CD4-positive, CD25-positive, alpha-beta regulatory T cell (primary cell): ENCODE results near the gene SPDEF. TPM values are rescaled to one million over a fixed set of nuclear protein-coding genes. Genes with fewer than 3 reads are reported as not detected.
A peak's percentile ranks its signal among the peaks of the same experiment; 100 is the strongest.

ENCODE experiments used
- ATAC-seq, 2 donors: fragments of 150-1000 bp; cut with Tn5 transposase; one replicate each; pipeline ENCODE4 v1.10.0; 2021; ENCODE audit warnings: low read depth in 2 of 2, moderate number of reproducible peaks in 2 of 2, moderate library complexity in 1 of 2
- DNase-seq, 3 donors: peaks; one replicate each; pipeline versions ENCODE4 v3.0.0 to v3.0.0-alpha.2; 2012 to 2022; ENCODE audit warnings: mixed read lengths in 1 of 3
- H3K27ac ChIP-seq: one replicate; pipeline ENCODE4 v1.7.0; 2013; ENCODE audit warnings: mild to moderate bottlenecking, low read length; ENCODE audit not compliant: insufficient read depth, poor library complexity, severe bottlenecking
- H3K27me3 ChIP-seq: one replicate; pipeline ENCODE4 v1.7.0; 2013; ENCODE audit warnings: low read length; ENCODE audit not compliant: control insufficient read depth, insufficient read depth
- H3K36me3 ChIP-seq: one replicate; pipeline ENCODE4 v1.7.0; 2013; ENCODE audit warnings: mild to moderate bottlenecking, low read length, moderate library complexity; ENCODE audit not compliant: control insufficient read depth, insufficient read depth
- H3K4me1 ChIP-seq: 2 replicates; pipeline ENCODE4 v1.7.0; 2013; ENCODE audit warnings: mild to moderate bottlenecking, low read length; ENCODE audit not compliant: insufficient read depth, control insufficient read depth, poor library complexity, severe bottlenecking
- H3K4me3 ChIP-seq: one replicate; pipeline ENCODE4 v1.7.0; 2013; ENCODE audit warnings: low read depth, mild to moderate bottlenecking, low read length, moderate library complexity
- H3K9me3 ChIP-seq, 2 experiments: 1 replicate in 1 of 2; 2 replicates in 1 of 2; pipeline ENCODE4 v1.7.0; 2013; ENCODE audit warnings: low read length in 2 of 2, mild to moderate bottlenecking in 1 of 2, moderate library complexity in 1 of 2; ENCODE audit not compliant: control insufficient read depth in 2 of 2
- H3K27ac Mint-ChIP-seq, 3 donors: one replicate each; pipeline ENCODE4 v1.8.0; 2020 to 2022; ENCODE audit warnings: mild to moderate bottlenecking in 3 of 3, mixed read lengths in 3 of 3, moderate library complexity in 2 of 3
- H3K27me3 Mint-ChIP-seq: one replicate; pipeline ENCODE4 v1.8.0; 2022; ENCODE audit warnings: mild to moderate bottlenecking, mixed read lengths
- H3K36me3 Mint-ChIP-seq: one replicate; pipeline ENCODE4 v1.8.0; 2020; ENCODE audit warnings: mixed read lengths
- H3K4me1 Mint-ChIP-seq, 4 donors: one replicate each; pipeline ENCODE4 v1.8.0; 2020 to 2022; ENCODE audit warnings: mixed read lengths in 4 of 4, mild to moderate bottlenecking in 1 of 4
- H3K4me3 Mint-ChIP-seq, 4 donors: one replicate each; pipeline ENCODE4 v1.8.0; 2020 to 2022; ENCODE audit warnings: mild to moderate bottlenecking in 4 of 4, mixed read lengths in 4 of 4, moderate library complexity in 3 of 4
- H3K9me3 Mint-ChIP-seq, 7 donors: one replicate each; pipeline ENCODE4 v1.8.0; 2020 to 2022; ENCODE audit warnings: mixed read lengths in 7 of 7, mild to moderate bottlenecking in 3 of 7, moderate library complexity in 2 of 7
- polyA plus RNA-seq, 4 donors: library from polyadenylated mRNA; unstranded; fragments of 300-500 nt; fragmentation: Illumina TruSeq; gene quantifications; one replicate each; pipeline ENCODE4 v1.2.3, GENCODE V29; 2021
- total RNA-seq: library from RNA; stranded (reverse); gene quantifications from one replicate; pipeline ENCODE4 v1.2.3, GENCODE V29; 2022

Gene SPDEF
- total and polyA plus RNA-seq, 5 donors from 2014 or later: 0.35 TPM; not detected in 4

DNA sequence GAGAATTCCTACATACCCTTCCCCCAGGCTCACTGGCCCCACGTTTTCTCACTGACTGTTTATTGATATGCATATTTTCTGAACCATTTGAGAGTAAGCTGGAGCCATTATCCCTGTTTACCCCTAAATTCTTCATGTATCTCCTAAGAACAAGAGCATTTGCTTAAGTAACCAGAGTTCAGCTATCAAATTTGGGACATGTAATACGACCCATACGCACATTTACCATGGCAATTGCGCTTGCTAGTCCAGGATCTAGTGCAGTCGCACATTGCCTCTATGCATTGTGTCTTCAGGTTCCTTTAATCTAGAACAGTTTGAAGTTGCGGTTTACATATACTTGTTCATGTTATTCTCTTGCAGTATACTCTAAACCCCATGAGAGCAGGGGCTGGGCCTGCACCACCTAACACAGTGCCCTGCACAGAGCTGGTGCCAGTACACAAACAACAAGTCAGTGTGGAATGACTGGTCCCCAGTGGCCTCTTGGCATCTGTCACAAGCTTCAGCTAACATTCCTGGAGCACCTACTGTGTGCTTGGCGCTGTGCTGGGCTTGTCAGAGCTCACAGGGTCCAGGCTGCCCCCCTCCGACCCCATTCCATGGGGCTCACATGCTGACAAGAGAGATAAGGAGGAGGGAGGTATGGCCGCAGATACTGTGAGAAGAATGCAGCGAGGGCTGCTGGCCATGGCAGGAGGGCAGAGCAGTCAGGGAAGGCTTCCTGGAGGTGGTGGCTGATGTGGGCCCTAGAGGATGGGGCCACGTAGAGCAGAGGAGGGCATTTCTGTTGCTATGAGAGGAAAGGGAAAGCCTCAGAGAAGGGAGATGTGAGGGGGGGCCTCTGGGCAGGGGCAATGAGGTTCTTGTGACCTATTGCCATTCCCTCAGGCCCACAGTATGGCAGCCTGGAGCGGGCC is 28.1 kb downstream of the SPDEF start:
- Mint-ChIP-seq H3K9me3 (no peaks in the 10 kb centered on the region), H3K27me3 (peaks cover 4% of the 10 kb centered on the region), H3K36me3 (no peaks in the 10 kb centered on the region), H3K4me1 (peaks cover 0 to 8% (median 1%) of the 10 kb centered on the region in 4 donors), H3K27ac (peak overlapping the region in 1 of 3 donors; percentile 38), H3K4me3 (peak overlapping the region in 3 of 4 donors; percentile 5 to 70 (median 58))
- no peaks in the 10 kb centered on the region for H3K27me3 ChIP-seq
- no peak overlapping the region for H3K4me3 ChIP-seq
- no peaks in the 10 kb centered on the region for H3K36me3 ChIP-seq
- H3K27ac ChIP-seq: no peak overlapping the region
- ATAC-seq: no peak
- peak in 1 of 3 donors; percentile 4 for DNase-seq
- peaks cover 5% of the 10 kb centered on the region for H3K4me1 ChIP-seq
- H3K9me3 ChIP-seq: no peaks in the 10 kb centered on the region

DNA sequence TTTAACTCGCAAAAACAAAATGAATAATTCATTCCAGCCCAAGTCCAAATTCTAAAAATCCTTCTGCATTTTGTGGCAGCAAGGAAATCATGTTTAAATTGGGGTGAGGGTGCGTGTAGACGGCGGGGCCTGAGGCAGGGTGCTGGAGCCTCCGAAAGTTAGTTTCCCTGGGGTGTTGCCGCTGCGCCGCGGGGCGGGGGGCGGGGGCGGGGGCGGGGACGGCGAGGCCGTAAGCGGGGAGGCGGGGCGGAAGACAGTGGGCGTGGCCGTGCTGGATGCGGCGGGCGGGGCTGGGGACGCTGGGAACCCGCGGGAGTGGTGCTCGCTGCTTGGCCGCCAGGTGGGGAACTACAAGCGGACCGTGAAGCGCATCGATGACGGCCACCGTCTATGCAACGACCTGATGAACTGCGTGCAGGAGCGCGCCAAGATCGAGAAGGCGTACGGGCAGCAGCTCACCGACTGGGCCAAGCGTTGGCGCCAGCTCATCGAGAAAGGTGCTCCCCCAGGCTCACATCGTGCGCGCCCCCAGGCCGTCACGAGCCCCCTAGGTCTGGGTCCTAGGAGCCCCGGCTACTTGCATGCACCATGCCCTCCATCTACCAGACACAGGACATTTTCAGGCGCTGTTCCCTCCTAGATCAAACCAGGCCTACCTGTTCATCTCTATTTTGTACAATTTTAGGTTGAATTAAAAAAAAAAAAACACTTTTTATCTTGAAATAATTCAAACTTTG is 29.0 kb downstream of the SPDEF start:
- H3K4me1 Mint-ChIP-seq: peaks cover 0 to 8% (median 1%) of the 10 kb centered on the region in 4 donors
- peak overlapping the region in 3 of 4 donors; percentile 33 to 70 (median 56) for H3K4me3 Mint-ChIP-seq
- H3K9me3 ChIP-seq: no peaks in the 10 kb centered on the region
- DNase-seq (peak; percentile 91 to 95 (median 94)), ATAC-seq (peak; percentile 95 to 98)
- H3K36me3 Mint-ChIP-seq: no peaks in the 10 kb centered on the region
- H3K36me3 ChIP-seq: no peaks in the 10 kb centered on the region
- H3K27ac ChIP-seq: no peak overlapping the region
- peaks cover 5% of the 10 kb centered on the region for H3K4me1 ChIP-seq
- no peaks in the 10 kb centered on the region for H3K9me3 Mint-ChIP-seq
- no peaks in the 10 kb centered on the region for H3K27me3 ChIP-seq
- H3K27me3 Mint-ChIP-seq: peaks cover 4% of the 10 kb centered on the region
- H3K27ac Mint-ChIP-seq: peak overlapping the region in 2 of 3 donors; percentile 38 to 46
- peak overlapping the region; percentile 62 for H3K4me3 ChIP-seq

DNA sequence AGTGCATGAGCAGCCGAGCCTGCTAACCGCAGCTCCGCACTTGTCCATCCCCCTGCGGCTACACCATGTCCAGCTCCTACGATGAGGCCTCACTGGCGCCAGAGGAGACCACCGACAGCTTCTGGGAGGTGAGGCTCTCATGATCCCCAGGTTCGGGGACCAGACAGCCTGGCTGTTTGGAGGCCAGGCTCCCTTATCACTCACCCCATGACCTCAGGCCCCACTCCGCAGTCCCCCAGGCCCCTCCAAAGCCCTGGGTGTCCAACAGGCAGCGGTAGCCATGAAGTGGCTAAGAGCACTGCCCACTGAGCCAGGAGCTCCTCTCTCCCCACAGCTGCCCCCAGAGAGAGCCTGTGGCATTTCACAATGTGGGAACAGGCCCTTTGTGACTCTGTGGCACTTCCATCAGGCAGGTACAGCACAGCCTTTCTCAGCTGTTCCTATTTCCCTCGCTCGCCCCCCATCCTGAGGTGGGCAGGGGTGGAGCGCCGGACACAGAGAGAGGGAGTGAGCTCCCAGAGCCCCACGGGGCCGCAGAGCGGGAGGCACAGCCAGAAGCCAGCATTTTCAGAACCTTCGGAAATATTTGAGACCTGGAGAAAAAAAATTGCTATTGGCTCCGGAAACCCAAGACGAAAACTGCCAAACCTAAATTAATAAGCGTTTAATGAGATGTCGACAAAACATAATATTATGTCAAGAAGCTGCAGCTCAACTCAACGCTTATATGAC is 29.7 kb downstream of the SPDEF start:
- no peak overlapping the region for H3K4me3 Mint-ChIP-seq
- peak overlapping the region; percentile 62 for H3K4me3 ChIP-seq

DNA sequence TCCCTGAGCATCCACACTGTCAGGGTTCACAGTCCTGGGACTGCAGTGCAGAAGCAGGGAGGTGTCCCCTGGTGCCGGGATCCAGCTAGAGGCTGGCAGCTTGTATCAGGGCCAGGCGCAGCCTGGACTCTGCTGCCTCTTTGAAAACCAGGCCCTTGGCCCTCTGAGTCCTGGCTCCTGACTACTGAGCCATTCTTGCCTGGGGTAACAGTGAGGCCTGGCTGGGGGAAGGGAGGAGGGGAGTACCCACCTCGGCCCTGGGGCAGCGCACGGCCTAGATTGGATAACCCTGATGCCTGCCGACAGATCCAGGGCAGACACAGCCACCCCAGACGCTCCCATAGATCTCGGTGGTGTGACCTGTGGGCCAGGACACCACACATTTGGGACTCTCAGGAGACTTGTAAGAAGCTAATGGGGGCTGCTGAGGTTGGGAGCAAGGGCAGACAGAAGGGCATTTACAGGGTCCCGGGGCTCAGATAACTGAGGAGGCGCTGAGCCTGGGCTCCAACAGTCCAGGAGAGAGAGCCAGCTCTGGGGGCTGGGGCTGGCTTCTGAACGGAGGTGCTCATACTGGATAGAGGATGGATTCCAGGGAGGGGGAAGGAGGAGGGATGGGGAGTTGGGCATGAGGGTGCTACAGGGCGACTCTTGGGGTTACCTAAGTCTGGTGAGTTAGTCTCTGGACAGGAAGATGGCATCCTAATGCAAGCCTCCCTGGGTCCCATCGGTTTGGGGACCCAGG is 30.5 kb downstream of the SPDEF start:
- Mint-ChIP-seq H3K36me3 (no peaks in the 10 kb centered on the region), H3K4me1 (peaks cover 0 to 8% (median 1%) of the 10 kb centered on the region in 4 donors), H3K4me3 (peak overlapping the region in 1 of 4 donors; percentile 26), H3K27me3 (peaks cover 4% of the 10 kb centered on the region), H3K27ac (no peak overlapping the region), H3K9me3 (no peaks in the 10 kb centered on the region)
- Histone ChIP-seq H3K9me3 (no peaks in the 10 kb centered on the region), H3K27ac (no peak overlapping the region), H3K4me3 (no peak overlapping the region), H3K36me3 (no peaks in the 10 kb centered on the region), H3K27me3 (no peaks in the 10 kb centered on the region), H3K4me1 (peaks cover 5% of the 10 kb centered on the region)
- DNase-seq: no peak
- ATAC-seq: no peak

More for the DNA sequence above, 29.7 kb downstream of the SPDEF start:
- Mint-ChIP-seq H3K4me1 (peaks cover 0 to 8% (median 1%) of the 10 kb centered on the region in 4 donors), H3K36me3 (no peaks in the 10 kb centered on the region), H3K9me3 (no peaks in the 10 kb centered on the region), H3K27ac (peak overlapping the region in 1 of 3 donors; percentile 46), H3K27me3 (peaks cover 4% of the 10 kb centered on the region)
- H3K27me3 ChIP-seq: no peaks in the 10 kb centered on the region
- peak overlapping the region; percentile 2 for H3K27ac ChIP-seq
- no peaks in the 10 kb centered on the region for H3K9me3 ChIP-seq
- DNase-seq: no peak
- peaks cover 5% of the 10 kb centered on the region for H3K4me1 ChIP-seq
- ATAC-seq: no peak
- no peaks in the 10 kb centered on the region for H3K36me3 ChIP-seq

DNA sequence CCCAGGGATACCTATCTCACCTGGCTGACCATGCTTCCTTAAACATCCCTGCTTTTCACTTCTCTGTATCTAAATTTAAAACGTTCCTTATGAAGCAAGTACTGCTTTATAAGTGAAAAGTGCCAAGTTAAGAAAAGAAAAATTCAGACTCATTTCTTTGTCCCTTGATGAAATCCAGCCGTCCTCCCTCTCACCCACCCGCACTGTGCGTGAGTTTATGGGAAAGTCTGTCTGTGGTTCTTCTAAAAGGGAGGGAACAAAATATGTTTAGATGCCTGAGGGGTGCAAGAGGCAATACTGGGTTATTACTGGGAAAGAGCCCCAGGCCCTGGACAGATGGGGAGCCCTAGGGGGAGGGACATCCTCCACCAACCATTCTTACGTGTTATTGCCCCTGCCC is 31.2 kb downstream of the SPDEF start:
- no peaks in the 10 kb centered on the region for H3K27me3 ChIP-seq
- Mint-ChIP-seq H3K36me3 (no peaks in the 10 kb centered on the region), H3K27ac (no peak overlapping the region), H3K9me3 (no peaks in the 10 kb centered on the region), H3K4me3 (peak overlapping the region in 1 of 4 donors; percentile 23), H3K4me1 (peaks cover 0 to 8% (median 1%) of the 10 kb centered on the region in 4 donors), H3K27me3 (peaks cover 6% of the 10 kb centered on the region)
- no peaks in the 10 kb centered on the region for H3K36me3 ChIP-seq
- no peak for DNase-seq
- H3K4me1 ChIP-seq: peaks cover 5% of the 10 kb centered on the region
- no peak overlapping the region for H3K4me3 ChIP-seq
- H3K27ac ChIP-seq: no peak overlapping the region
- H3K9me3 ChIP-seq: no peaks in the 10 kb centered on the region
- no peak for ATAC-seq

DNA sequence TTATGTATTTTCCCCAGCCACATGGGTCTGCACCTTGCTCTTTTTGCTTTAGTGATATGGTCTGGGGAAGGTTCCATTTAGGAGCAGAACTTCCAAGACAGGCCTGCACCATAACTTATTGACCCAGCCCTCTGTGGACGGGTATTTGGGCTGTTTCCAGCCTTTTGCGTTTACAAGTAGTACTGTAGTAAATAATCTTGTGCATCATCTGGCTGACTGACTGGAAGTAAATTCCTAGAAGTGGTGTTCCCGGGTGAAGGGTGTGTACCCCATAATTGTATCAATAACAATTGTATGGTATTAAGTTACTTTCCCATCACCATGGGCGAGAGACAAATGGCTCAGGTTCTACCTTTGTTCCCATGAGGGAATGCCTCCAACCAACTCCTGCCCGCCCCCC is 31.6 kb downstream of the SPDEF start:
- H3K4me3 Mint-ChIP-seq: no peak overlapping the region
- ATAC-seq: no peak
- H3K9me3 Mint-ChIP-seq: no peaks in the 10 kb centered on the region
- no peak for DNase-seq
- Histone ChIP-seq H3K36me3 (no peaks in the 10 kb centered on the region), H3K4me3 (no peak overlapping the region), H3K27me3 (no peaks in the 10 kb centered on the region), H3K4me1 (peaks cover 5% of the 10 kb centered on the region), H3K9me3 (no peaks in the 10 kb centered on the region), H3K27ac (no peak overlapping the region)
- peaks cover 8% of the 10 kb centered on the region for H3K27me3 Mint-ChIP-seq
- H3K36me3 Mint-ChIP-seq: no peaks in the 10 kb centered on the region
- H3K4me1 Mint-ChIP-seq: peaks cover 0 to 8% (median 1%) of the 10 kb centered on the region in 4 donors
- H3K27ac Mint-ChIP-seq: no peak overlapping the region
